HPDE6-E6E7 (cell line): ENCODE results near the gene BCAS2.
A peak's percentile ranks its signal among the peaks of the same experiment; 100 is the strongest.
"Not testable (repeated sequence)": the region's sequence is repeated elsewhere in the genome, so short reads cannot be mapped to it uniquely, and the experiment has no call there.

Experiments used
- DNase-seq: peaks from one replicate; pipeline ENCODE4 v3.0.0; 2011; ENCODE audit warnings: missing footprints; ENCODE audit errors: extremely low spot score

The BCAS2 gene

DNA sequence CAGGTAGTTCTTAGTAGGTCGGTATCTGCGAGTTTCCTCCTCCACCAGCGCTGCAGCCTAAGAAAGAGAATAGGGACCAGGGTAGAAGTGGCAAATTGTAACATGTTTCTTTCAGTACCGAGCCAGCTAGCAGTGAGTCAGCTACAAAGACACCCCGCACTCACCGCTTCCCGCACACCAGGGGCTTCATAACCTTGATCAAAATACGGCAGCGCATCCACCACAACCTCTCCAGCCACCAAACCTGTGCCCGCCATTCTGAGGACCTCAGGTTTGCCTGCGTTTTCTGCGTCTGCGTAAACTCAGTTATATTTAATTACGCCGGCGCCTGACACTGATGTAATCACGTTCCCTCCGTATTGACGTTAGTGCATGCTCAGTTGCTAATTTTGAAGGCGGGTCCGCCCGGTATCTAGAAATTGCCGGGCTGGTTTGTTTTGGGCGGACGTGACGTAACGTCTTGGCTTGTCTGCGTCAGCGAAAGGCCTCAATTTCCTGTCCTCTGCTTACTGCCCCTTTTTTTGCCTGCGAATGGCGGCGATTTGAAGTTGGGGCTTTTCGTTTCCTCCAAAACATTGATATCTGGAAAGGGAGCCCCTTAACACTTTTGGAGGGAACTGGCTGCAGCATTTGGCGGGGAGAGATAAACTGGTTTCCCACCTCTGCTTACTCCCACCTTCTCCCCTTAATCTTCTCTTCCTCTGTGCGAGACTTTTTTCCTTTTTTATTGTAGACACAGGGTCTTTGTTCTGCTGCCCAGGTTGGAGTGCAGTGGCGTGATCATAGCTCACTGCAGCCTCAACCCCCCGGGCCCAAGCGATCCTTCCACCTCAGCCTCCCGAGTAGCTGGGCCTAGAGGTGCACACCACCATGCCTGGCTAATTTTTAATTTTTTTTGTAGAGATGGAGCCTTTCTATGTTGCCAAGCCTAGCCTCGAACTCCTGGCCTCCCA lies at the start of gene BCAS2:
Gene BCAS2 (minus strand): TSS at position 281 of the 953 bp plus-strand sequence. CDS start 24 bp downstream, at position 257.
- DNase-seq = peak; percentile 84

DNA sequence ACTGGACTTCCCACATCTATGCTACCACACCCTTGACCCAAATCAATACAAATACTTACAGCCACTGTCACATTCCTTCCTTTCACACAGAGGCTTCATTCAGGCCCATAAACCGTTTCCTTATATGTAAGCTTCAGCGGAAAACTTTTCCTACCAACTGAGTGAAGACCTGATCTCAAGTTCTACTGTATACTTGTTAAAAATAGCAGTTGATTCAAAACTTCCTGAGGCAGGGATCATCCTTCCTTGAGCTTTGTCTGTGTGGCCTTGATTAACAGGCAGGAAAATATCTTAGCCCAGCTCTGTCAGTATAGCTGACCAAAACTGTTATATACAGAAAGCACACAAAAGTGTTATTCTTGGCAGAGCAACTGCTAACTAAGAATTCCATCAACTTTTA lies 45.7 kb upstream of the BCAS2 start:
- no peak for DNase-seq

DNA sequence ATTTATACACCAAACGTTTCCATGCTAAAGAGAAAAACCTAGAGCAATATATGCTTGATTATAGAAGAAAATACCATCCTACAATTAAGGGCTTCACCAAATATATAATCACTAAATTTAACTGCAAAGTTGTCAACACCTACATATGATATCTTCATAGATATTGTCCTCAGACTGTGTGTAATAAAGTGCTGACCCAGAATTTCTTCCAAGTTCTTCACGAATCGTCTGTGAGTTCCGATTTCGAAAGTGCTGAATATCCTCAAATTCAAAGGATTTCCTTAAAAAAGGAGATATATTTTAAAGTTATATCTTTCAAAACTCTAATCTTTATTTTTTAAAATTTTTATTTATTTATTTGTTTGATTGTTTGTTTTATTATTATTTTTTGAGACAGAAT lies 41.9 kb upstream of the BCAS2 start:
- no peak for DNase-seq

DNA sequence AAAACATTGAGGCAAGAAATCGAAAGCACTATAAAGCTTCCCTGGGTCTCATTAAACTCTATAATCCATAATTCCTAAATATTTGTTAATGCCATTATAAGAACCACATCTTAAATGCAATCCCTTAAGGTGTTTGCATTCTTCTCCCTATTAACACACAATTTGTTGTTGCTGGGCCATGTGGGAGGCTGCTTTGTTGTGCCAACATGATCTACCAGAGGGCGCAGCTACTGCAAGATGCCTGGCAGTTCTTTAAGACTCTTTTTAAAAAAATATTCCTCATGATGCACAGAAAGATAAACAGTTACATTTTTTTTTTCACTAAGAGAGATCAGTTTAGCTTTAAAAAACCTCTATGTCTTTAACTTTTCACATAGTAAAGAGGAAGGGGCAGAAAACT lies 39.0 kb upstream of the BCAS2 start:
- no peak for DNase-seq

DNA sequence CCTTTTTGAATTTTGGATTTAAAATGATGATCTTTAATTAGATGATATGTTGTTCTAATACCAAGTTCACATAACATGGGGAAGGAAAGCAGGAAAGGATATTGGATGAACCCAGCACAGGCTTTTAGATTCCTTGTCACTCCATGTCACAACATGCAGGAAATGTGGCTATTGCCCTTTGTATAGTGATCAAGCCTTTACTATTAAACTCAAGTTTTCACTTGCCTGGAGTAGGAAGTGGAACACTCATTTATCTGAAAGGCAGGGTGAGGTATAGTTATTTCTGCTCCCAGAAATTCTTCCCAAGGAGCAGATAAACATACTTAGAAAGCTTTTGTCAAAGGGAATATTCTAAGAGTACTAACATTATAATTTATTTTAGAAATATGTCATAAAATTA lies 37.2 kb upstream of the BCAS2 start:
- DNase-seq = peak; percentile 16

DNA sequence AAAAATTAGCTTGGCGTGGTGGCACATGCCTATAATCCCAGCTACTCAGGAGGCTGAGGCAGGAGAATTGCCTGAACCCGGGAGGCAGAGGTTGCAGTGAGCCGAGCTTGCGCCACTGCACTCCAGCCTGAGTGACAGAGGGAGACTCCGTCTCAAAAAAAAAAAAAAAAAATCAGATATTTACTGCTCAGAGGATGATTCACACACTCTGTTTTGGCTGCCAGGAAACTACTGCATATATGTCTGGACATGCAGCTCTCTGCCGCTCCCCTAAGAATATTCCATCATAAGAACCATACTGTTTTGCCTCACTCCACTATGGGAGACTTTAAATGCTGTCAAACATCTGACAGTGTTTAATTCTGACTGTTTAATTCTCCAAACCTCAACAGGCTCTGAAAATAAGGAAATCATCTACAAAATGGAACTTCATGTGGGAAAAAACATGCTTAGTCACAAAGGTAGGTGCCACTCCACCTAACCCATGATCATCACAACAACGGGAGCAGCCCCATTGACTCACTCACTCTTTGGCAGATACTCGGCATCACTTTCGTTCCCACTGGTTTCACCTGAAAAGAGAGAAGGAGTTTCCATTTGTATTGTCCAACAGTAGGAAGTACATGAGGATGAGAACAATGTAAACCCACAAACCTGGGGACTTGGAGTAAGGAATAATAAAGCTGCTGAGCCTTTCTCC lies 29.3 kb upstream of the BCAS2 start:
- peak; percentile 79 for DNase-seq

DNA sequence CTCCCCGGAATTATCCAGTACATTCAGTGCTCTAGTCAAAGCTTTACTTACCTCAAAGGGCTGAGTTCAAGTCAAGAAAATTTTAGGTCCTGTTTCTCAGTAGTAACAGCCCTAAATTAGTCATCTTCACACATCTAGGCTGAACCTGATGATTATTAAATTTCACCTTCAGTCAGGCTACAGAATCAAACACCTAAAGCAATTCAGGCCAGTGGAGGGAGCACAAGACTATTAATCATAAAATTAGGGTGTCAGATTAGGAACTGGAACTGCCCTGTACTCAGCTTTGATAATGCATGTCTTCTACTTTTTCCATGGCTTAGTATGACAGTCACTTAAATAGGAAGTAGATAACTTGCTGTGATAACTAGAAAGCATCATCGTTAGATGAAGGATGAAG lies 28.4 kb upstream of the BCAS2 start:
- DNase-seq = no peak

DNA sequence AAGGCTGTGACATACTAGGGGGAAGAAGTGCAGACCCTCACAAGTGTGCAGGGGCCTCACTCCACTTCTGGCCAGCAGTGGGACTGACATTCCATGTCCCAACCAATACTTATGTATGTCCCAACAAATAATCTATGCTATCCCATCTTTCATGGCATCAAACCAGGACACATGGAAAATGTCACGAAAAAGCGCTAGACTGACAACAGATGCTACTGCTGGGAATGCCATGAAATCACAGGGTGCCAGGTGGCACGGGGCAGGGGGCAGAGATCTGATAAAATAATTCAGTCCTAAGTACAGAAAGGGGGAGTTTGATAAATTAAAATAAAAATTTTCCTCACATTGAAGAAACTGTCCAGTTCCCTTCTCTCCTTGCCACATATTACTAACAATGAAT lies 27.6 kb upstream of the BCAS2 start:
- DNase-seq = no peak

DNA sequence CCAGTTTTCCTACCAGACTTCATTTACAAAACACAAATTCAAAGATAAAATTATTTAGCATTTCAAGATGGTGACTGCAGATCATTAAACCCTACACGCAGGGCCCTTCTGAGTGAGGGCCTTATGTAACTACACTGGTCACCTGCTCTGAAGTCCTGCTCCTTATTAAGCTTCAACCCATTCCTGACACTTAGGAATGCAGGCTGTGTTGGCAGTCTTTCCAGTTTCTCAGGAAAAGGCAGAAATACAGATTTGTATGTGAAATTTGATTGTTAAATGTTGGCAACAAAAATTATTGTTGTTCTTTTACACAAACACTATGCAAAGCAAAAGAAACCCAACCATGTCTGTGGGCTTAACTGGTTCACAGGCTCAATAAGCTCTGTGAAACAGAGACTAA lies 25.8 kb upstream of the BCAS2 start:
- no peak for DNase-seq

DNA sequence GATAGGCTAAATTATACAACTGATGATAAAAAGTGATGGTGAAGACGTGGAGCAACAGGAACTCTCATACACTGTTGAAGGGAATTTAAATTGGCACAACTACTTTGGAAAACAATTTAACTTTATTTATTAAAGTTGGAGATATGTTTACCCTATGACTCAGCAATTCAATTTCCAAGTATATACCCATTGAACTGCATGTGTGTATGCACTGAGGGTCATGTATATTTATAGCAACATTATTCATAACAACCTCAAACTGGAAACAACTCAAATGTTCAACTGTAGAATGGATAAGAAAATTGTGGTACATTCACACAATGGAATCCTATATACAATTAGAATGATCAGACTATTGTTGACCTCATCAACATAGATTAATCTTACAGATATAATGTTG lies 16.5 kb upstream of the BCAS2 start:
- DNase-seq = no peak

DNA sequence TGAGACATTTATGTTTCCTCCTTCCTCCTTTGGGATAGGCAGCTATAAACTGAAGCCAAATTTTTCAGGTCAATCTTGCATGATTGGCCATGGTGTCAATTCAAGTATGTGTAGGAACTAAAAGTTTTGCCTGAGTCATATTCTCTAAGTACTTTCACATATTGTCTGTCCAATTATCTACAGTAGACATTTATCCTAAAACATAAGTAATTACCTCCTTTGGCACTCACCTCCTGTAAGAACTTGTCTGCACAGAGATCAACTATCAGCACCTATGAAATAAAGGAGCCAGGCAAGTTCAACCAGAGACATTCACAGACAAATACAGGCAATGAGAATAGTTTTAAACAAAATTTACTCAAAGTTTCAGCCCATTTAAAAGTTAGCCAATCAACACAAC lies 14.2 kb upstream of the BCAS2 start:
- no peak for DNase-seq

DNA sequence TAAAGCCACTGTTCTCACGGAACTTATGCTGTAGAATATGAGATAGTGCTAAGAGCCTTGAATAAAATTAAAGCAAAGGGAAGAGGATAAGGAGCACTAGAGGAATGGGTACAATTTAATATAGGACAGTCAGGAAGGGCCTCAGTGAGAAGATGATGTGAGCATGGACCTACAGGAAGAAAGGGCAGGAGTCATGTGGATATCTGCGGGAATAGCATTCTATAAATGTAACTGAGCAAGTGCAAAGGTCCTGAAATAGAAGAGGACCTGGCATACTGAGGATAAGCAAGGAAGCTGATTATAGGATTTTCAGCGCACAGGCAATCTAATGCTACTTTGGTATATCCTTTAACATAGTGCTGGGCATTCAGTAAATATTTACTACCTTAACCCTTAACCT lies 12.6 kb upstream of the BCAS2 start:
- no peak for DNase-seq

DNA sequence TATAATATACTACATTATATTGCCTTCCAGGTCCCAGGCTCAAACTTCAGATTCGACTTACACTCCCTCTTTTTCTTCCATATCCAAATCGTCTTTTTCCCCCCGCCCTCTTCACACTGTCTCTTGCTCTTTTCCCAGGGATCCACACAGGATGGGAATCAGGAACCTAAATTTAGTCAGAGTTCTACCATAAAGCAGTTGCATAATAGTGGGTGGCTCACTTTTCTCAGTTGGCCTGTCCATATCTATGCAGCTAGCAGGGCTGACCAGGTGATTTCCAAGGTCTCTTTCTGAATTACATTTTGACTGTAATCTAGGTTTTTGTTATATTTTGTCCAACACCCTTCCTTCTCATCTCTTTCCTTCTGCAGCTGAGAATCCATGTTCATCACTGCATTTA lies 7.7 kb upstream of the BCAS2 start:
- no peak for DNase-seq

DNA sequence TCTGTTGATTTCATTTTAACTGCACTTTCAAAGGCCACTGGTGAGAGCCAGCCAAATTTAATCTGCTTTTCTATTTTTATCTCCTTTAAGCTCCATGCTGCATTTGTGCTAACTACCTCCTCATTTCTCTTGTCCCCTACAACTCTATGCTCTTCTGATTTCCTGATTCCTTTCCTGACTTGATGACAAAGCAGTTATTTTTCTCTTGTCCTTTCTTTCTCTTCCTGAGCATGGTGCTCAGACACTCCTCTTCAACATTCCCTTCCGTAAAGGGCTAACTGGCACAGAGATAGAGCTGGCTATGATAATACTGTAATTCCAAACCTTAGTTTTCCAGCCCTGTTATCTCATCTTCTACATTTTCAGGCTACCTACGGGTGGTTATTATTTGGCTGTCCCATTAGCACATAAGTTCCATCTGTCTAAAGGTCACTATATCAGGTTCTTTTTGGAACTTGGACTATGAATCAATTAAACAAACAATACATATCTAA lies 6.8 kb upstream of the BCAS2 start:
- DNase-seq = no peak

DNA sequence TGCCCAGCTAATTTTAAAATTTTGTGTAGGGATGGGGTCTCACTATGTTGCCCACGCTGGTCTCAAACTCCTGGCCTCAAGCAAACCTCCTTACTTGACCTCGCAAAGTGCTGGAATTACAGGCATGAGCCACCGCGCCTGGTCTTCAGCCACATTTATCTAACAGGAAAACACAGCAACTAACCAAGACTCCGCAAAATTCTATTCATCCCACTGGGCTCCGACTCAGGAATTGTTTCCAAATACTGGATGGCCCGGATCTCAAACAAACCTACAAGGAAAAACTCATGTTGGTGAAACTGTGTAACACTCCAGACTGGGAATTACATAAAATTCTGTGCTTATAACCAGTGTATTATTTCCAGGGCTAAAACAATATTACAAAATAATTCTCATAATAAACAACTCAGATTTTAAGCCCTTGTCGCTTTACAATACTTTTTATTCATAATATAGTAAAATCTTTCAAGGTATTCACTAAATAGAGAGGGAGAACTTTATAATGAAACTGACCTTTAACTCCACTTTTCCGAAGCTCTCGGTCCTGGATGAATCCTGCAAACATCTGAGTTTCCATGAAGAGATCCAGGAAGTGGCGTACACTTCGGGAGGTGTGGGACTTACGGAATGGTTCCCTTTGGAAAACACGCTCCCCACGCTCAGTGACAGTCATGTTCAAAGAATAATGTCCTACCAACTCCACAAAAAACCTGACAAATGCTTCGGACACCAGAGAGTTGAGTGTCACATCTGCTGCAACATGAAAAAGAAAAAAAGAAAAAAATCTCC lies 6.0 kb upstream of the BCAS2 start:
- DNase-seq = no peak

DNA sequence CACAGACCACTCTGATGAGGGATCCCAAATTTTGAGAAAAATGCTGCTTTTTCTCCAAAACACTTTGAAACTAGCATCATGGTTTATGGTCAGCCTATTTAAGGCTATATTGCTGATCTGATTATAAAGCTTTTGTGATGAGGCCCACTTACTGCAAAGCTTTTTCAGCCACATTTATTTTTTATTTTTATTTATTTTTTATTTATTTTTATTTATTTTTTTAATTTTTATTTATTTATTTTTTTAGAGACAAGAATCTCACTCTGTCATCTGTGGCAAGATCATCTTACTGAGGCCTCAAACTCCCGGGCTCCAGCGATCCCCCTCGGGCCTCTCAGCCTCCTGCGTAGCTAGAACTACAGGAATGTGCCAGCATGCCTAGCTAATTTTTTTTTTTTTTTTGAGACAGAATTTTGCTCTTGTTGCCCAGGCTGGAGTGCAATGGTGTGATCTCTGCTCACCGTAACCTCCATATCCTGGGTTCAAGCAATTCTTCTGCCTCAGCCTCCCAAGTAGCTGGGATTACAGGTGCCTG lies 5.2 kb upstream of the BCAS2 start:
- DNase-seq = no peak

DNA sequence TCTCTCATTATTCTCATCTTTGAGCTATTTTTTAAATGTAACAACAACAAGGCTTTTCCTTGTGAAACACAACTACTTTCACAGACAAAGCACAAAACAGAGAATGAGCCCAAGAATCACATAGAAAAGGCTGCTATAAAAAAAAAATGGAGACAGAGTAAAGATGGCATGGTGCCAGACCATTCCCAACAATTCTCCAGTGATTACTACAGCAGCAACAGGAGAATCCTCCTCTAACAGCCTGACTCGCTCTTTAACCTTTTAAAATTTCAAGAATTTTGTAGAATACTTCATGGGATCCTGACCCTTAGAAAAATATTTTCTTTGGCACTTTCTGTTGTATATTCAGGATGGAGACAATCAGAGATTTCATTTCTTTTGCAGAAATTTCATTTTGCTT lies 3.8 kb upstream of the BCAS2 start:
- DNase-seq = no peak

DNA sequence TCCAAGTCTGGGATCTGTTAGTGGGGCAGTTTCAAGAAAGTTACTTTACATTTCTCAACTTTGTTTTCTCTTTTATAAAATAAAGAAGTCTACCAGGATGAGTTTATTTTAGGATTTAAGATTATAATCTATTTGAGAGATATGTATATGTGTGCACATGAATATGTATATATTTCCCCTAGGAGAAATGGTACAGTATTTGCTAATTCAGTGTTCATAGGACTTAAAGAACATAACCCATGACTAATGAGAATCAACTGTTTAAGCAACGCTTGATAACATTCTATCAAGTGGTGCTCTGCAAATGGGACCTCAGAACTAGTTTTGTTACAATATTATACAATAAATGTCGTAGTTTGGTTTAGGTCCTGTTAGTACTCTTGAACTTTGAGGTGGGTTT lies 7.0 kb downstream of the BCAS2 start:
- DNase-seq = no peak

DNA sequence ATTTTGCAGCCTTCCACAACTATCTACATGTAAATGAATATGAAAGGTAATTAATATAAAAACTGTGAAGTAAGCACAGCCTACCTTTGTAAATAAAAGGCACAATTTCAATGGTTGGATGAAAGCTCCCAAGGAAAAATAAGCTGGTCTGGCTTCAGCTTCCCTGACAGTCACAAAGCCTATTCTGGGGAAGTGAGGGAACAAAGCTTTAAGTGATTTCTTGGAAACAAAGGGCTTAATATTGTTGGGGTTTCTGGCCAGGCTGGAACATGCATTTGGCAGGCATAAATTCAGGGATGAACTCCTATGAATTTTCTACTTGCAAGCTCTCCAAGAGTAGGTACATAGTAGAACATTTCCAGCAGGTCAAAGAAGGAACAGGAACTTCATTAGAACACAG lies 17.3 kb downstream of the BCAS2 start:
- DNase-seq = no peak

DNA sequence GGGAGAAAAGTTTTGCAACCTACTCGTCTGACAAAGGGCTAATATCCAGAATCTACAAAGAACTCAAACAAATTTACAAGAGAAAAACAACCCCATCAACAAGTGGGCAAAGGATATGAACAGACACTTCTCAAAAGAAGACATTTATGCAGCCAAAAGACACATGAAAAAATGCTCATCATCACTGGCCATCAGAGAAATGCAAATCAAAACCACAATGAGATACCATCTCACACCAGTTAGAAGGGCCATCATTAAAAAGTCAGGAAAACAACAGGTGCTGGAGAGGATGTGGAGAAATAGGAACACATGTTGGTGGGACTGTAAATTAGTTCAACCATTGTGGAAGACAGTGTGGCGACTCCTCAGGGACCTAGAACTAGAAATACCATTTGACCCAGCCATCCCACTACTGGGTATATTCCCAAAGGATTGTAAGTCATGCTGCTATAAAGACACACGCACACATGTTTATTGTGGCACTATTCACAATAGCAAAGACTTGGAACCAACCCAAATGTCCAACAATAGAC lies 18.4 kb downstream of the BCAS2 start:
- not testable (repeated sequence) for DNase-seq

DNA sequence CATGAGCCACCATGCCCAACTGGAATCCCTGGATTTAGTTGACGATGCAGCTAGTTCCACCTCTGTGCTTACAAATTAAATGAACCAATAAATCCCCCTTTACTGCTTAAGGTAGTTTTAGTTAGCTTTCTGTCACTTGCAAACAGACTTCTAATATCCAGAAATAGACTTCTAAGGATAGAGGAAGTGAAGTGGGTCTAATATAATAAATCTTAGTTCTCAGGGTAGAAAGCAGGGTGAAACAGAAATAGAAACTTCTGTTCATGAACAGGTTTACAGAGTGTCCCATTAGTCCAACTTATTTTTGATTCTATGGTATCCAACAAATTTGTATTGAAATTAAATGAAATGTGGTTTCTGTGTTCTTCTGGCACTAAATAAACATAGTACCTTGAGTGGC lies 20.1 kb downstream of the BCAS2 start:
- DNase-seq = no peak

DNA sequence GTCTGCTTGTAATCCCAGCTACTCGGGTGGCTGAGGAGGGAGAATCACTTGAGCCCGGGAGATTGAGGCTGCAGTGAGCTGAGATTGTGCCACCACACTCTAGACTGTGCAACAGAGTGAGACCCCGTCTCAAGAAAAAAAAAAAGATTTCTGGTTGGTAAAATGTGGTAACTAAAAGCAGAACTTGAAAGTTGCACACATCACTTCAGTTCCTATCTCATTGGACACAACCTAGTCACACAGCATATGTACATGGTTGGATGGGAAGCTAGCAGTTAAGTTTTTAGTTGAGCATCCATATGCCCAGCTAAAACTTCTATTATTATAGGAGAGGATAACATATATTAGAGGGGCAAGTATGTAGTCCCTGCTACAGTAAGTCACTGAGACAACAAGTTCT lies 22.1 kb downstream of the BCAS2 start:
- no peak for DNase-seq
